AG09309 (cell line): ENCODE results near the gene L3MBTL4.

Experiments used
- DNase-seq: peaks from one replicate; pipeline ENCODE4 v3.0.0-alpha.2; 2010; ENCODE audit warnings: low read depth
- H3K4me3 ChIP-seq: 2 replicates; pipeline ENCODE4 v1.5.1; 2011; ENCODE audit warnings: mild to moderate bottlenecking, low read depth, low read length, moderate library complexity; ENCODE audit not compliant: control insufficient read depth
- TF ChIP-seq, protein P1 (sequence below): IDR thresholded peaks from 2 replicates; pipeline ENCODE4 v1.5.1; 2011; ENCODE audit warnings: mild to moderate bottlenecking, low read depth, low read length, inconsistent platforms; ENCODE audit not compliant: insufficient read depth, control insufficient read depth; ENCODE audit errors: missing control alignments

Gene L3MBTL4

DNA sequence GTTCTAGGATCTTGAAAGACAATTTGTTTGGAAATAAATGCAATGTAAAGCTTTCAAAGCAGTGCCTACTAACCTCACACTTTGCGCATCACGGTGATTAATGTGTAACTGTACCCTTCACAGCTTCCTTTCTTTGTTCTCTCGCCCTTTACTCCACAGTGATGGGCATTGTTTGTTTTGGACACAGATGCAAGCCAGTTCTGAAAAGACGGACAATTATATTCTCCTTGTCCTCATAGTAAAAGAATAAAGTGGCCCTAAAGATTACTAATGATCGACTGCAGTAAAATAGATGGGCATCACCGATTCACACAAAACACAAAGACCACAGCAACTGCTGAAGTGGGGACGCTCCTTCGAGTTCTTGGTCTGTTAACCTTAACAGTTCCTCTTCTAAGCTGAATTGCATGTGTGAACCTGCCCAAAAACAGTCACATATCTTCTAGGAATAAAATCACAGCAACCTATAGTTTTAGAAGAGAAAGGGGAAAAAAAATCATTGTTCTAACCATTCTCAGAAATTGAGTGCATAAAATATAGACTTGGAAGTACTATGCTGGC, 7.7 kb downstream of the L3MBTL4 start:
- TF ChIP-seq, protein P1, sequence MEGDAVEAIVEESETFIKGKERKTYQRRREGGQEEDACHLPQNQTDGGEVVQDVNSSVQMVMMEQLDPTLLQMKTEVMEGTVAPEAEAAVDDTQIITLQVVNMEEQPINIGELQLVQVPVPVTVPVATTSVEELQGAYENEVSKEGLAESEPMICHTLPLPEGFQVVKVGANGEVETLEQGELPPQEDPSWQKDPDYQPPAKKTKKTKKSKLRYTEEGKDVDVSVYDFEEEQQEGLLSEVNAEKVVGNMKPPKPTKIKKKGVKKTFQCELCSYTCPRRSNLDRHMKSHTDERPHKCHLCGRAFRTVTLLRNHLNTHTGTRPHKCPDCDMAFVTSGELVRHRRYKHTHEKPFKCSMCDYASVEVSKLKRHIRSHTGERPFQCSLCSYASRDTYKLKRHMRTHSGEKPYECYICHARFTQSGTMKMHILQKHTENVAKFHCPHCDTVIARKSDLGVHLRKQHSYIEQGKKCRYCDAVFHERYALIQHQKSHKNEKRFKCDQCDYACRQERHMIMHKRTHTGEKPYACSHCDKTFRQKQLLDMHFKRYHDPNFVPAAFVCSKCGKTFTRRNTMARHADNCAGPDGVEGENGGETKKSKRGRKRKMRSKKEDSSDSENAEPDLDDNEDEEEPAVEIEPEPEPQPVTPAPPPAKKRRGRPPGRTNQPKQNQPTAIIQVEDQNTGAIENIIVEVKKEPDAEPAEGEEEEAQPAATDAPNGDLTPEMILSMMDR, result no peak
- DNase-seq, result no peak
- no peak overlapping the region for H3K4me3 ChIP-seq

DNA sequence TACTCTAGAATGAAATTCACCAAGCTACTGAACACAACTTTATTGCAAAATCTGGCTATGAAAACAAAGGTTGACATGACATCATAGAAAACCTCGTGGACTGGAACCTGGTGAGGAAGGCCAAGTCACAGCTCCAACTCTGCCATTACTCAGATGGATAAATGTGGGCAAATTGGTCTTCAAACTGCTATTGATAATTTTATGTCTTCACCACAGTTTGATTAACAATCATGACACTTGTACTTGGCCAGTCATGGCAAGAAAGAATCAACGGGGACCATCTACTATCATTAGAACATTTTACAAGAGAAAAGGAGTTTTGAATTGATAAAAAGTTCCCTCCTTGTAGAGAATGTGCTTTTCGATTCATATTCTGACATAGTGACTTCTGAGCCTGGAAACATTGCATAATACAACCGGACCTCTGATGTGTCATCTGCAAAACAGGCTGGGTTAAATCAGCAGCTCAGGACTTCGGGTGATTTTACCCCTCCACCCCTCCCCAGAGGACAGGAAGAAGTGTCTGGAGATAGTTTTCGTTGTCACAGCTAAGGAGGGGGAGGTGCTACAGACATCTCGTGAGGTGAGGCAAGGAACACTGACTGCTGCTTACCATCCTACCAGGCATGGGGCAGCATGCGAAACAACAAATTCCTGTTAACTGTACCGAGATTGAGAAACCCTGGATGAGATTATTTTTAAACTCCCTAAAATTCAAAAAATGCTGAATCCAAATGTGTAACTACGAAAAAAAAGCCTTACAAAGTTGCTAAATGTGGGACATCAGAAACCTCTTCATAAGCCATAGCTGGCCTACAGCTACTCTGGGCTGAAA, 8.4 kb downstream of the L3MBTL4 start:
- H3K4me3 ChIP-seq, result no peak overlapping the region
- TF ChIP-seq, protein P1, result no peak
- no peak for DNase-seq

DNA sequence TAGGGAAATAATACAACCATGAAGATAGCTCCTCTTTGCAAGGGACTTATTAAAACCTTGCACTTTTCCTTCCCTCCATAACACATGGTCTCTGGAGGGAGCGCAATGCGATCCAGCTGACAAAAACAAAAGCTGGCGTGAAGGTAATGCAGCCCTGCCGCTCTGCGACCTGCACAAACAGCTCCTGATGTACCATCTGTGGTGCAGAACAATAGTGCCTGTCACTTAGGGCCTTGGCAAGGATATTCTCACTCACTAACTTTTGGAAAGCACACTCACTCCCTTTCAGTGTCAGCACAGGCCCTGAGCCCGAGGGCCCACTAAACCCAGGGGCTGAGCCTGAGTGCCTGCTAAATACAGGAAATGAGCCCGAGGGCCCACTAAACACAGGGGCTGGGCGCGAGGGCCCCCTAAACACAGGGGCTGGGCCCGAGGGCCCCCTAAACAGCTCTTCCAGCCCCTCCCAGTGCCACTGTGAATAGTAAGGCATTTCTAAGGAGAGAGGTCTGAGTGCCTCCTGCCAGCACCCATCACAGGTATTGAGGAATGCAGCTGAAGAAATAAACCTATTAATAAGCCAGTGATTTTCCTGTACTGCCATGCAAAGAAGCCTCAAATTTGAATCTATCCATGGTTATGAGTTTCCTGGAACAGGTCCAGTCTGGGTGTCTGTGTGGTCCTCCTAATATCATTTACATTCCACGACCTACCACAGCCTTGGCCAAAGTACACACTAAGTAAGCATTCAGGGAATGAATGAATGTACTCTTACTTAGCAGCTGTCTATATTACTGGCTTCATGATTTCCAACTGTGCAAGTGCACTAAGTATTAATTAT, 9.3 kb downstream of the L3MBTL4 start:
- no peak for DNase-seq
- H3K4me3 ChIP-seq, result no peak overlapping the region
- TF ChIP-seq, protein P1, result no peak

DNA sequence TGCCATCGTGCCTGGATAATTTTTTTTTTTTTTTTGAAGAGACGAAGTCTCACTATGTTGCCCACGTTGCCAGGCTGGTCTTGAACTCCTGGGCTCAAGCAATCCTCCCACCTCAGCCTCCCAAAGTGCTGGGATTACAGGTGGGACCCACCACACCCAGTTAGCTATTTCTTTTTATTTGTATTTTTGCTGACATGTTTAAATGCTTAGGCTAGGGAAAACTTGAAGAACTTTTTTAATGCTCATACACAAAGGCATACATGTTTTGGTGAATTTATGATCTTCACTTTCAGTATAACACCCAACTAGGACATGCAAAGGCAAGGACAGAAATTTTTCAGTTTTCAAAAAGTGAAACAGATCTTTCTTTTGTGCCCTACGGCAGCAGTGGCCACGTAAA, 9.9 kb downstream of the L3MBTL4 start:
- H3K4me3 ChIP-seq, result no peak overlapping the region
- no peak for DNase-seq
- TF ChIP-seq, protein P1, result no peak

DNA sequence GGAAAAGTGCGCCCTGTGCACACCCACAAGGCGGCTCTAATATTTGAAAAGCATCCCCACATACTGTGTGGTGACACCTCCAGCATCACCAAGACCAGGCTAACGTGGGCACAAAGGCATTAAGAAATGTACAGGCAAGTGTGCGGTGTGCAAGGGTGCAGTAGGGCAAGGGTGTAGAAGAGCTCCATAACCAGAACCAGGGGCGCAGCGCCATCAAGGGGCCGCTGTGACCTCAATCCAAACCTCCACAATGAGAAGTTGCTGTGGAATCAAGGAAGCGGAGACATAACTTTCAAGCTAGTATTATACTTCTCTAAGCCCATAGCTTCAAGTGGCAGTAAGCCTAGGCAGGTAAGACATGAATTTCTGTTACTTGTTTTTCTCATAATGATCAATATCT, 13.0 kb downstream of the L3MBTL4 start:
- TF ChIP-seq, protein P1, result peak; percentile 2
- no peak overlapping the region for H3K4me3 ChIP-seq
- DNase-seq, result no peak

DNA sequence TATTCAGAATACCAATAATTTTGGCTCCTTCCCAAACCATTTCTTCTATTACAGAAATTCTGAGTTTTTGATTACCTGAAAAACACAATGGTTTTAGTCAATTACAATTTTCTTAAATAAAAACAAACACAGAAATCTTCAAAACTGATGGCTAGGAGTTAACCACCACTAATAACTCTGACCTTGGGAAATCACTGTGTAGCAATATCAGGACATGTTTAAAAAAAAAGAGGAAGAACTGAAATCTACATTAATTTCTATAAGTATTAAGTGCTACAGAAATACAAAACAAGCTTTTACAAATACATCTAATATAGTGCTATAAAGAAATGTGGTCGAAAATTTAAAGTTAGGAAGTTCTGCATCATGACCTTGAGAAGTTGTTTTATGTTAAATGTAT, 14.9 kb downstream of the L3MBTL4 start:
- TF ChIP-seq, protein P1, result no peak
- DNase-seq, result no peak
- H3K4me3 ChIP-seq, result no peak overlapping the region
